WTC11 (cell line): ENCODE results near the gene LUC7L3. TPM values are rescaled to one million over a fixed set of nuclear protein-coding genes. Genes with fewer than 3 reads are reported as not detected.

Source experiments
- ATAC-seq: fragments of 200-7000 bp; cut with Tn5 transposase; 2 replicates; pipeline ENCODE4 v1.10.0; 2021; ENCODE audit warnings: mild to moderate bottlenecking, moderate library complexity
- CTCF ChIA-PET: fragments of 300-600 bp; sonication (Branson Sonifier 250); formaldehyde crosslinking; loops from one replicate; lab custom pipeline; 2021; ENCODE audit warnings: antibody characterized with exemption; lab: Charles Lee
- POLR2A ChIA-PET: fragments of 350-600 bp; sonication (Branson Sonifier 250); formaldehyde crosslinking; loops from one replicate; lab custom pipeline; 2021; ENCODE audit warnings: antibody characterized with exemption; lab: Charles Lee
- DNase-seq: peaks from one replicate; pipeline ENCODE4 v3.0.0; 2021; ENCODE audit warnings: low spot score
- H3K27ac Mint-ChIP-seq: 2 replicates; pipeline ENCODE4 v1.8.0; 2021; ENCODE audit warnings: mixed read lengths
- H3K27me3 Mint-ChIP-seq: 2 replicates; pipeline ENCODE4 v1.8.0; 2021; ENCODE audit warnings: low read depth, mild to moderate bottlenecking, moderate library complexity, mixed read lengths
- H3K36me3 Mint-ChIP-seq: 2 replicates; pipeline ENCODE4 v1.8.0; 2021; ENCODE audit warnings: mixed read lengths
- H3K4me1 Mint-ChIP-seq: 2 replicates; pipeline ENCODE4 v1.8.0; 2022; ENCODE audit warnings: mixed read lengths
- H3K4me3 Mint-ChIP-seq: 2 replicates; pipeline ENCODE4 v1.8.0; 2021; ENCODE audit warnings: mild to moderate bottlenecking, moderate library complexity, mixed read lengths
- H3K9me3 Mint-ChIP-seq: 2 replicates; pipeline ENCODE4 v1.8.0; 2021; ENCODE audit warnings: mixed read lengths
- ATF2 ChIP-seq: sonication (generic); formaldehyde crosslinking; IDR thresholded peaks from 2 replicates; pipeline ENCODE4 v1.8.1; 2022; ENCODE audit warnings: low read depth, missing genetic modification reagents, borderline replicate concordance
- FOXJ3 ChIP-seq: sonication (generic); formaldehyde crosslinking; IDR thresholded peaks from 2 replicates; pipeline ENCODE4 v1.9.0; 2021; ENCODE audit warnings: missing genetic modification reagents, mild to moderate bottlenecking, borderline replicate concordance
- IRF2 ChIP-seq: sonication (generic); formaldehyde crosslinking; IDR thresholded peaks from 2 replicates; pipeline ENCODE4 v1.8.0; 2022; ENCODE audit warnings: low read depth, missing genetic modification reagents, borderline replicate concordance
- KAT7 ChIP-seq: sonication (generic); formaldehyde crosslinking; IDR thresholded peaks from 2 replicates; pipeline ENCODE4 v1.8.1; 2023; ENCODE audit warnings: missing genetic modification reagents, mild to moderate bottlenecking, borderline replicate concordance
- MXD4 ChIP-seq: fragments of 250-450 bp; sonication (Bioruptor Pico); IDR thresholded peaks from 2 replicates; pipeline ENCODE4 v1.8.0; 2021; ENCODE audit warnings: mild to moderate bottlenecking, moderate library complexity, borderline replicate concordance
- MYBL2 ChIP-seq: sonication (generic); formaldehyde crosslinking; IDR thresholded peaks from 2 replicates; pipeline ENCODE4 v1.8.1; 2023; ENCODE audit warnings: mild to moderate bottlenecking, moderate library complexity, missing genetic modification reagents
- PRRX2 ChIP-seq: fragments of 250-450 bp; sonication (Bioruptor Pico); IDR thresholded peaks from 2 replicates; pipeline ENCODE4 v1.8.0; 2021; ENCODE audit warnings: mild to moderate bottlenecking
- RORB ChIP-seq: fragments of 250-450 bp; sonication (Bioruptor Pico); IDR thresholded peaks from 2 replicates; pipeline ENCODE4 v1.9.0; 2021; ENCODE audit warnings: mild to moderate bottlenecking
- SOX15 ChIP-seq: fragments of 250-450 bp; sonication (Bioruptor Pico); IDR thresholded peaks from 2 replicates; pipeline ENCODE4 v1.9.0; 2021; ENCODE audit warnings: mild to moderate bottlenecking
- TEAD1 ChIP-seq: sonication (generic); formaldehyde crosslinking; IDR thresholded peaks from 2 replicates; pipeline ENCODE4 v1.8.0; 2022; ENCODE audit warnings: mild to moderate bottlenecking, missing genetic modification reagents
- ZBTB21 ChIP-seq: sonication (generic); formaldehyde crosslinking; IDR thresholded peaks from 2 replicates; pipeline ENCODE4 v1.8.1; 2023; ENCODE audit warnings: mild to moderate bottlenecking, missing genetic modification reagents, borderline replicate concordance
- ZNF138 ChIP-seq: sonication (generic); formaldehyde crosslinking; conservative IDR thresholded peaks from 2 replicates; pipeline ENCODE4 v1.8.1; 2022; ENCODE audit warnings: mild to moderate bottlenecking, moderate library complexity, missing genetic modification reagents
- ZNF263 ChIP-seq: sonication (generic); formaldehyde crosslinking; IDR thresholded peaks from 2 replicates; pipeline ENCODE4 v1.8.1; 2022; ENCODE audit warnings: low read depth, mild to moderate bottlenecking, moderate library complexity, missing genetic modification reagents
- ZNF317 ChIP-seq: sonication (generic); formaldehyde crosslinking; IDR thresholded peaks from 2 replicates; pipeline ENCODE4 v1.8.1; 2023; ENCODE audit warnings: low read depth, mild to moderate bottlenecking, moderate library complexity, missing genetic modification reagents, borderline replicate concordance
- total RNA-seq: library from RNA; stranded (reverse); gene quantifications from 3 replicates; pipeline ENCODE4 v1.2.3, GENCODE V29; 2021
- TF ChIP-seq, protein P1 (sequence below): sonication (generic); formaldehyde crosslinking; IDR thresholded peaks from 2 replicates; pipeline ENCODE4 v1.8.1; 2022; ENCODE audit warnings: low read depth, mild to moderate bottlenecking, moderate library complexity, missing genetic modification reagents, borderline replicate concordance
- TF ChIP-seq, protein P2 (sequence below): sonication (generic); formaldehyde crosslinking; IDR thresholded peaks from 2 replicates; pipeline ENCODE4 v1.8.1; 2023; ENCODE audit warnings: mild to moderate bottlenecking, missing genetic modification reagents
- TF ChIP-seq, protein P3 (sequence below): sonication (generic); formaldehyde crosslinking; IDR thresholded peaks from 2 replicates; pipeline ENCODE4 v1.8.0; 2022; ENCODE audit warnings: mild to moderate bottlenecking, missing genetic modification reagents
- TF ChIP-seq, protein P4 (sequence below): sonication (generic); formaldehyde crosslinking; IDR thresholded peaks from 2 replicates; pipeline ENCODE4 v1.8.1; 2022; ENCODE audit warnings: mild to moderate bottlenecking, missing genetic modification reagents, moderate library complexity, borderline replicate concordance
- TF ChIP-seq, protein P5 (sequence below): sonication (generic); formaldehyde crosslinking; IDR thresholded peaks from 2 replicates; pipeline ENCODE4 v1.8.1; 2022; ENCODE audit warnings: missing genetic modification reagents, borderline replicate concordance
- TF ChIP-seq, protein P6 (sequence below): sonication (generic); formaldehyde crosslinking; IDR thresholded peaks from 2 replicates; pipeline ENCODE4 v1.8.0; 2022; ENCODE audit warnings: mild to moderate bottlenecking, missing genetic modification reagents

Gene LUC7L3
- total RNA-seq, 1 experiment from 2014 or later: 190 TPM

DNA sequence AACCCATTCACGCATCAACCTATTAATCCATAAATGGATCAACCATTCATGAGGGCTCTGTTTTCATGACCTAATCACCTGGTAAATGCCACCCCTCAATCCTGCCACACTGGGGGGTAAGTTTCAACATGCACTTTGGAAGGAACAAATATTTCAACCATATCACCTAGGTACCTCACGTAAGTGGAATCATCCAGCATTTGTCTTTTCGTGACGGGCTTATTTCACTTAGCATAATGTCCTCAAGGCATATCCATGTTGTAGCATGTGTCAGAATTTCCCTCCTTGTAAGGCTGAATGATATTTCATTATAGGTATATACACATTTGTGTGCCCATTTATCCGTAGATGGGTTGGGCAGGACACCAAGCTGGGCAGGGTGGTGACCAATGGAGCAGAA lies 47.3 kb upstream of the LUC7L3 start:
- no peak for DNase-seq

More for the DNA sequence above, 47.3 kb upstream of the LUC7L3 start:
- ChIA-PET CTCF (no interaction called here), POLR2A (no interaction called here)
- Mint-ChIP-seq H3K9me3 (no peaks in the 10 kb centered on the region), H3K4me1 (peaks cover 13% of the 10 kb centered on the region), H3K4me3 (no peak overlapping the region), H3K27me3 (no peaks in the 10 kb centered on the region; the same call in 1 of the 2 replicates), H3K27ac (no peak overlapping the region), H3K36me3 (no peaks in the 10 kb centered on the region)
- TF ChIP-seq ZNF317 (CRISPR knock-in tag) (no peak), ZNF138 (CRISPR knock-in tag) (no peak), ZNF263 (no peak), RORB (CRISPR knock-in tag) (no peak), ATF2 (no peak), MXD4 (CRISPR knock-in tag) (no peak), MYBL2 (CRISPR knock-in tag) (no peak), SOX15 (CRISPR knock-in tag) (no peak), PRRX2 (no peak), TEAD1 (CRISPR knock-in tag) (no peak), ZBTB21 (CRISPR knock-in tag) (no peak), IRF2 (CRISPR knock-in tag) (no peak), FOXJ3 (CRISPR knock-in tag) (no peak), KAT7 (CRISPR knock-in tag) (no peak)
- TF ChIP-seq, protein P1, sequence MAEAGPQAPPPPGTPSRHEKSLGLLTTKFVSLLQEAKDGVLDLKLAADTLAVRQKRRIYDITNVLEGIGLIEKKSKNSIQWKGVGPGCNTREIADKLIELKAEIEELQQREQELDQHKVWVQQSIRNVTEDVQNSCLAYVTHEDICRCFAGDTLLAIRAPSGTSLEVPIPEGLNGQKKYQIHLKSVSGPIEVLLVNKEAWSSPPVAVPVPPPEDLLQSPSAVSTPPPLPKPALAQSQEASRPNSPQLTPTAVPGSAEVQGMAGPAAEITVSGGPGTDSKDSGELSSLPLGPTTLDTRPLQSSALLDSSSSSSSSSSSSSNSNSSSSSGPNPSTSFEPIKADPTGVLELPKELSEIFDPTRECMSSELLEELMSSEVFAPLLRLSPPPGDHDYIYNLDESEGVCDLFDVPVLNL (CRISPR knock-in tag): no peak
- TF ChIP-seq, protein P2, sequence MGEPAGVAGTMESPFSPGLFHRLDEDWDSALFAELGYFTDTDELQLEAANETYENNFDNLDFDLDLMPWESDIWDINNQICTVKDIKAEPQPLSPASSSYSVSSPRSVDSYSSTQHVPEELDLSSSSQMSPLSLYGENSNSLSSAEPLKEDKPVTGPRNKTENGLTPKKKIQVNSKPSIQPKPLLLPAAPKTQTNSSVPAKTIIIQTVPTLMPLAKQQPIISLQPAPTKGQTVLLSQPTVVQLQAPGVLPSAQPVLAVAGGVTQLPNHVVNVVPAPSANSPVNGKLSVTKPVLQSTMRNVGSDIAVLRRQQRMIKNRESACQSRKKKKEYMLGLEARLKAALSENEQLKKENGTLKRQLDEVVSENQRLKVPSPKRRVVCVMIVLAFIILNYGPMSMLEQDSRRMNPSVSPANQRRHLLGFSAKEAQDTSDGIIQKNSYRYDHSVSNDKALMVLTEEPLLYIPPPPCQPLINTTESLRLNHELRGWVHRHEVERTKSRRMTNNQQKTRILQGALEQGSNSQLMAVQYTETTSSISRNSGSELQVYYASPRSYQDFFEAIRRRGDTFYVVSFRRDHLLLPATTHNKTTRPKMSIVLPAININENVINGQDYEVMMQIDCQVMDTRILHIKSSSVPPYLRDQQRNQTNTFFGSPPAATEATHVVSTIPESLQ (CRISPR knock-in tag): no peak
- TF ChIP-seq, protein P3, sequence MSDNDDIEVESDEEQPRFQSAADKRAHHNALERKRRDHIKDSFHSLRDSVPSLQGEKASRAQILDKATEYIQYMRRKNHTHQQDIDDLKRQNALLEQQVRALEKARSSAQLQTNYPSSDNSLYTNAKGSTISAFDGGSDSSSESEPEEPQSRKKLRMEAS (CRISPR knock-in tag): no peak
- TF ChIP-seq, protein P4, sequence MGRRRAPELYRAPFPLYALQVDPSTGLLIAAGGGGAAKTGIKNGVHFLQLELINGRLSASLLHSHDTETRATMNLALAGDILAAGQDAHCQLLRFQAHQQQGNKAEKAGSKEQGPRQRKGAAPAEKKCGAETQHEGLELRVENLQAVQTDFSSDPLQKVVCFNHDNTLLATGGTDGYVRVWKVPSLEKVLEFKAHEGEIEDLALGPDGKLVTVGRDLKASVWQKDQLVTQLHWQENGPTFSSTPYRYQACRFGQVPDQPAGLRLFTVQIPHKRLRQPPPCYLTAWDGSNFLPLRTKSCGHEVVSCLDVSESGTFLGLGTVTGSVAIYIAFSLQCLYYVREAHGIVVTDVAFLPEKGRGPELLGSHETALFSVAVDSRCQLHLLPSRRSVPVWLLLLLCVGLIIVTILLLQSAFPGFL (CRISPR knock-in tag): no peak
- TF ChIP-seq, protein P5, sequence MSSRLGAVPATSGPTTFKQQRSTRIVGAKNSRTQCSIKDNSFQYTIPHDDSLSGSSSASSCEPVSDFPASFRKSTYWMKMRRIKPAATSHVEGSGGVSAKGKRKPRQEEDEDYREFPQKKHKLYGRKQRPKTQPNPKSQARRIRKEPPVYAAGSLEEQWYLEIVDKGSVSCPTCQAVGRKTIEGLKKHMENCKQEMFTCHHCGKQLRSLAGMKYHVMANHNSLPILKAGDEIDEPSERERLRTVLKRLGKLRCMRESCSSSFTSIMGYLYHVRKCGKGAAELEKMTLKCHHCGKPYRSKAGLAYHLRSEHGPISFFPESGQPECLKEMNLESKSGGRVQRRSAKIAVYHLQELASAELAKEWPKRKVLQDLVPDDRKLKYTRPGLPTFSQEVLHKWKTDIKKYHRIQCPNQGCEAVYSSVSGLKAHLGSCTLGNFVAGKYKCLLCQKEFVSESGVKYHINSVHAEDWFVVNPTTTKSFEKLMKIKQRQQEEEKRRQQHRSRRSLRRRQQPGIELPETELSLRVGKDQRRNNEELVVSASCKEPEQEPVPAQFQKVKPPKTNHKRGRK (CRISPR knock-in tag): no peak
- TF ChIP-seq, protein P6, sequence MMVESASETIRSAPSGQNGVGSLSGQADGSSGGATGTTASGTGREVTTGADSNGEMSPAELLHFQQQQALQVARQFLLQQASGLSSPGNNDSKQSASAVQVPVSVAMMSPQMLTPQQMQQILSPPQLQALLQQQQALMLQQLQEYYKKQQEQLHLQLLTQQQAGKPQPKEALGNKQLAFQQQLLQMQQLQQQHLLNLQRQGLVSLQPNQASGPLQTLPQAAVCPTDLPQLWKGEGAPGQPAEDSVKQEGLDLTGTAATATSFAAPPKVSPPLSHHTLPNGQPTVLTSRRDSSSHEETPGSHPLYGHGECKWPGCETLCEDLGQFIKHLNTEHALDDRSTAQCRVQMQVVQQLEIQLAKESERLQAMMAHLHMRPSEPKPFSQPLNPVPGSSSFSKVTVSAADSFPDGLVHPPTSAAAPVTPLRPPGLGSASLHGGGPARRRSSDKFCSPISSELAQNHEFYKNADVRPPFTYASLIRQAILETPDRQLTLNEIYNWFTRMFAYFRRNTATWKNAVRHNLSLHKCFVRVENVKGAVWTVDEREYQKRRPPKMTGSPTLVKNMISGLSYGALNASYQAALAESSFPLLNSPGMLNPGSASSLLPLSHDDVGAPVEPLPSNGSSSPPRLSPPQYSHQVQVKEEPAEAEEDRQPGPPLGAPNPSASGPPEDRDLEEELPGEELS (CRISPR knock-in tag): no peak
- no peak for ATAC-seq
